ENCODE data around the gene BHMT2. TPM values are rescaled to one million over a fixed set of nuclear protein-coding genes. Genes with fewer than 3 reads are reported as not detected.

The BHMT2 gene
- total RNA-seq, 1 donor from 2014 or later: 11.0 TPM

DNA sequence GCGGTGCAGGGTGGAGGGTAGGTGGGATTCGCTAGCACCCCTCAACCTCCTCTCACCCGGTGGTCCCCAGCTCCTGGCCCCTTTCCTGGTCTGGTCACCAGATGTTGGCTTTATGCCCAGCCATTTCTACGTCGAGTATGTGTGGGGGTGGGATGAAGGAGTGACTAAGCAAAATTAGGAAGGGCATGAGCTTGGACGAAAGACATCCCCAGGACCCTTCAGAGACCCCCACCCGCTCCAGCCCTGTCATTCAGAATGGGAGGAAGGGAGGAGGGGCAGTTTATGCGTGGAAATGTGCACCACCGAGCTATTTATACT, 742 bp downstream of the BHMT2 start:
- DNase-seq (ENCODE audit: low spot score): no peak

- no peak for DNase-seq (ENCODE audit: low spot score)
Observed at GRCh38 chr5:79074641-79075040, 5.1 kb downstream of the BHMT2 start.

DNA sequence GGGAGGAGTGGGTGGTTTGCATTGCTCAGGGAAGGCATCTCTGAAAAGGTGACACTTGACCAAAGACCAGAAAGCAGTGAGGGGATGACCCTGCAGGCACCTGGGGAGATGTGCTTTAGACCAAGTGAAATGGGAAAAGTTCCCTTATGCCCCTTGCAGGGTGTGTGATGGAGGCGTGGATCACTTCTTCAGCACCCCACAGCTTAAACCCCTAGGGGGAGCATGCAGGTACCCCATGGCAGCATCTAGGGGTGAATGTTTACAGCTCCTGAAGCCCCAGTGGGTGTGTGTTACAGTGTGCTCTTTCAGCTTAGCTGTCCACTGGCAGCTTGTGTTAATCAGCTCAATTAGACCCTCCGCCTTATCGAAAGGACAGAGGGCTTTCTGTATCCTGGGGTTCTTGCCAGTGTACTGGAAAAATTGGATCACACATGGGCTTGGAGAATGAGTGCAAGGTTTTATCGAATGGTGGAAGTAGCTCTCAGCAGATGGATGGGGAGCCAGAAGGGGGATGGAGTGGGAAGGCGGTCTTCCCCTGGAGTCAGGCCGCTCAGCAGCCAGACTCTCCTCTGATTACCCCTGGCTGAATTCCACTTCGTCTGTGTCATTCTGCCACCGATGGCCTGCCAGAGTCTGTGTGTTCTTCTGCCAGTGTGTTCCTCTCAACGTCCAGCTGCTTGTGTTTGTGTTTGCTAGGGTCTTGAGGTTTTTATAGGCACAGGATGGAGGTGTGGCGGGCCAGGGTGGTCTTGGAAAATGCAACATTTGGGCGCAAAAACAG, 6.3 kb downstream of the BHMT2 start:
- no peak for DNase-seq (ENCODE audit: low spot score)

DNA sequence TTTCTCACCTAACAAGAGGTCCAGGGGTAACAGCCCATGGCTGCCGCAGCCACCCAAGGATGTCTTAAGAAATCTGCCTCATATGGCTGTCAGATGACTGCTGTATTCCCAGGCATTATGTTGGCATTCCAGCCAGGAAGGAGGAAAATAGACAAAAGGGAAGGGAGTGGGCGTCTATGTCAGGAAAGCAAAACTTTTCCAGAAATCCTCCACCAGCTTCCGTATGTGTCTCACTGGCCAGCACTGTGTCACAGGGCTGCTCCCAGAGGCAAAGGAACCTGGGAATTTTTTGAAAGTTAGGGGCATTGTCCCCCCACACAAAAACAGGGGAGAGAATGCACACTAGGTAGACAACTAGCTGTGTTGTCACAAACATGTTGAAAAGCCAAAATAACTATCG, 7.3 kb downstream of the BHMT2 start:
- no peak for DNase-seq (ENCODE audit: low spot score)

DNA sequence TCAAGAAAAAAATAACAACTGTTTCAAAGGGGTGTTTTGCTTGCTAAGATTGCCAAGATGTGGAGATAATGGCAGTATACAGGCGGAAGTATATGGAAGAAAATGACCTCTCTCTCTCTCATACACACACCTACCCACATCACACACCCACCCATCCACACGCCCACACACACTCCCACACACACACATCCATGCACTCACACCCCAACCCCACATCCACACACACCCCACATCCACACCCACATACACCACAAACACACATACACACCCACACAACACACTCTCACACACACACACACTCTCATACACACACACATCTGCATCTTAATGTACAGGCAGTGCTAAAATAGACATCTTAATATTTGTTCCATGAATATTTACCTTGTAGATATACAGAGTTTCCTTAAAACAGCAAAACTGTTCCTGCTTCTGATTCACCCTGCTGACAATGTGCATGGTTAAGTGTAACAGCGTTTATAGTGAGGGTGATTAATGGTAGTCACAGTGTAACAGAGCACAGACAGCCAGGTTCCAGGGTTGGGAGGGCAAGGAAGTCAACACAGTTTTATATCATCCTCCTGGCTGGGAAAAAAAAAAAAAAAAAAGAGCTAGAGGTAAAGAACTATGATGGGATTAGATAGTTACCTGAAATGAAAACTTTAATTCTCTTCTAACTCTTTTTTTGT, 8.3 kb downstream of the BHMT2 start:
- no peak for DNase-seq (ENCODE audit: low spot score)

DNA sequence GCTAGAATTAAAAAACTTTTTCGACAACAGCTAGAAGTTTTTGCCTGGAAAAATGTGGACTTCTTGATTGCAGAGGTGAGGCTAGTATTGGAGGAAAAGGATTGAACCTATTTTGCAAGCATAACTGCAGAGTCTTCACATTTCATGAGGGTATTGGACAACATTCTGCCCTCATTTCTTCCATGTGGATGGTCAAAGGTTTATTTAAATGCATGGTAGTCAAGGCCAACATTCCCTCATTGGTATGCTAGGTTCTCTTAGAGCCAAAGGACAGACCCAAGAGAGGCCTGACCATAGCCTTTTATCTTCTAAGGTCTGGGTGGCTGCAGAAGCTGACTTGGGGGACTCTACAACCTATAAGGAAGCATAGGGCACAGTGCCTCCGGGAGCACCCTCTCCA, 11.2 kb downstream of the BHMT2 start:
- no peak for DNase-seq (ENCODE audit: low spot score)

GRCh38 chr5:79081779-79082178, 12.2 kb downstream of the BHMT2 start:
- DNase-seq (ENCODE audit: low spot score): no peak

- no peak for DNase-seq (ENCODE audit: low spot score)
Observed at GRCh38 chr5:79086116-79086515, 16.5 kb downstream of the BHMT2 start.

- DNase-seq (ENCODE audit: low spot score): no peak
Observed at GRCh38 chr5:79088507-79088906, 18.9 kb downstream of the BHMT2 start.

- no peak for DNase-seq (ENCODE audit: low spot score)
Observed at GRCh38 chr5:79091064-79091463, 21.5 kb downstream of the BHMT2 start.

DNA sequence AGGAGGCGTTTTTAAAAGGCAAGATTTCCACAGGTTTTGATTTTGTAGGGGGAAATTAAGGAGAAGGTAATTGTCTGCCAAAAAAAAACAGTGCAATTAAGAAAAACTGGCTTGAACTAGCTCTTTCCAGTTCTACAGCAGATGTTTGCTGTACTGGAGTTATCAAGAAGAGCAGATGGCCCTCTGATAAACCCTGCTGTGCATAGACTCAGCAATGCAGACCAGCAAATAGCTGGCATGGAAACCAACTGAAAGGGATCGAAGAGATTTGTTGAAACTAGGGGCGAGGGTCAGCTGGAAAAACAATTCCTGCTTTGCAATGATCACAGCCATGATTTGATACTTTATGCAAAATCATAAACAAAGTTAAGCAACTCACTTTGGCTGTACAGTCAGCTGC, 24.2 kb downstream of the BHMT2 start:
- DNase-seq (ENCODE audit: low spot score): peak; percentile 25

GRCh38 chr5:79105868-79106267, 36.3 kb downstream of the BHMT2 start:
- DNase-seq (ENCODE audit: low spot score): no peak

- DNase-seq (ENCODE audit: low spot score): no peak
Observed at GRCh38 chr5:79107020-79107796, 37.6 kb downstream of the BHMT2 start.

- no peak for DNase-seq (ENCODE audit: low spot score)
Observed at GRCh38 chr5:79108086-79108485, 38.5 kb downstream of the BHMT2 start.

GRCh38 chr5:79108792-79109191, 39.2 kb downstream of the BHMT2 start:
- DNase-seq (ENCODE audit: low spot score): no peak

DNA sequence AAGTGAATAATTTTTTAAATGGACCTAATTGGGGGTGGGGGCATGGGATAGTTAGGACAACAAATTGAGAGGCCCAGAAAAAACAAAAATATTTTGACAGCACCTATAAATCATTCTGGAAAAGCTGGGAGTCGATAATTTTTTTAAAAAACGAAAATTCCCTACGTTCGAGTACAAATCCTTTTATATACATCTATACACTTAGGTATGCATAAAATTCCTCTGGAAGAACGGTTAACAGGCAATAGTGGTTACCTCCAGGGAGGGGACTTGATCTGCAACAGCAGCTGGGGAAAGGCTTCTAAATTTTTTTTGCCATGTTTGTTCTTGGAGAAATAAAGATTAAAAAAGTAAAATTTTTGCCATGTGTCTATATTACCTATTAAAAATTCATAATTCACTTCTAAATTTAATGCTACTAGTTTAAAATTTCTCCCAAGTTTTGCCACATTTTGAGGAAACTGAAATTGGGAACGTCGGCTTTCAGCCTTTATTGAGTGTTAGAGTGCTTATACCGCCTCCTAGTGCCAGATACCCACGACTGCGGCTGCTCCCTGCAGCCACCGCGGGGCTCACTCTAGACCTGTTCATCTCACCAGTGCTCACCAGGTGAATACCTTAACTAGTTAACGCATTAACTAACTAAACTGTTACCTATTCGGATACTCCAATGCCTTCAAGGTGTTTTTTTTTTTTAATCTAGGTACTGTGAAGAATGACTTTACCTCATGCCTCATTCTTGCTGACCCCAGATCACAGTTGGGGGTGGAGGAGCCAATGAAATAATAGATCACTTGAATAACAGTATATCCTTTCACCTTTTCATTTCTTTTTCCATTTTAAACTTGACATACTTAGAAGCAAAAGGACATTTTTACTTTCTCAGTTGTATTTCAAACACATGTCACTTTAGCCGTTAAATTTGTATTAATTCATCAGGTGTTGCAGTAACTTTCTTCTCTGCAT, 40.2 kb downstream of the BHMT2 start:
- DNase-seq (ENCODE audit: low spot score): no peak

DNA sequence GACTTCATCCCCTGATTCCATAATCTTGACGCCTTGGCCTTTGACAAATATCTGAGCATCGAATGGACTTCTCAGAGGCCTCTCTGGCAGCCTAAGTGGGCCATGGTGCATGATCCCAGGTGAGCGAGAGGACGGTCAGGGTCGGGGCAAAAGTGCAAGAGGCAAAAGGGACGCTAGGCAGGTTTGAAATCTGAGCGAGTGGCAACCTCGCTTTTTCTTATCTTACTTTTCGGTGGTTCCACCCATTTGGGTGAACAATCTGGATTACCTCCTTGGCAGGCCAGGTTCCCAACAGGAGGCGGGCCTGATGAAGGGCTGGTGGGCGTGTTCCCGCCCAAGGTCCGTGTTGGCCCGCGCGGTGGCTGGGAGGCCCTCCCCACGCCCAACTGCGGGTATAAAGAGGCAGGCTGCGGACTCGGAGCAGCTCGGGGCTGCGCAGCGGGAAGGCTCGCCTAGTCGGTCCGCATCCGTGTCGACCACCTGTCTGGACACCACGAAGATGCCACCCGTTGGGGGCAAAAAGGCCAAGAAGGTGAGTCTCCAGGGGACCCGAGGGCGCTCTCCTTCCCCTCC, 41.9 kb downstream of the BHMT2 start, which contains the start of gene BHMT:
BHMT (plus strand) TSS at position 423 of the 573 bp plus-strand sequence; CDS start at position 500, 77 bp downstream.
- DNase-seq (ENCODE audit: low spot score): no peak

GRCh38 chr5:79111960-79112702, 42.6 kb downstream of the BHMT2 start:
- no peak for DNase-seq (ENCODE audit: low spot score)

DNA sequence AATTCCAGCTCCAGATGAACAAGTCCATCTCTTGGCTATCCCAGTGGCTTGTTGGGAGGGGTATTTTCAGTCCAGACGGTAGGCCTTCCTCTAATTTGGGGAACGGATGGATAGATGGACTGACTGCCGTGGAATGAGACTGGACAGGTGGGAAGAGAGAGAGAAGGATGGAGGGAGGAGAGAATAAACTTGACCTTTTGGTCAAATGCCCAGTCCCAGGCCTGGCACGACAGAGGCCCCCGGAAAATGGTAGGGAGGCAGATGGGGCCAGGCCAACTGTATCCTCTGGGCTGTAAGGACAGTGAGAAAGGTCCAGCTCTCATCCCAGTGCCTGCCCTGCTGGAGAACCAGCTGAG, 43.1 kb downstream of the BHMT2 start:
- DNase-seq (ENCODE audit: low spot score): no peak

DNA sequence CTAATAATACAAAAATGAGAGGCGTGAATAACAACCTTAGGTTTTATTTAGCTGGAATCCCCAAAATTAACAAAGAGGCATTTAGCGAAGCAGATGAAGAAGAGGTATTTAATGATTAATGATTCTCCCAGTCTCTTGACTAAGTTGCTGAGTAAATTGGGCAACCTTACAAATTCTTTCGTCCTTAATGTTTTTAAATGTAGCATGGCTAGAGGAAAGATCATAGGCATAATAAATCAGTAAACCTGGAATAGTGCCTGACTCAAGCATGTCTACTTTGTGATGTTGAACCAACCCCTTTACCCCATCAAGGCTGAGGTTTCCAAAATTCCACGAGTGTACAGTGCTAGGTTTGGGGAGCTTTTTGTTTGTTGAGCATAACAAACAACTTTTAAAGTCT, 49.9 kb downstream of the BHMT2 start:
- DNase-seq (ENCODE audit: low spot score): no peak

DNA sequence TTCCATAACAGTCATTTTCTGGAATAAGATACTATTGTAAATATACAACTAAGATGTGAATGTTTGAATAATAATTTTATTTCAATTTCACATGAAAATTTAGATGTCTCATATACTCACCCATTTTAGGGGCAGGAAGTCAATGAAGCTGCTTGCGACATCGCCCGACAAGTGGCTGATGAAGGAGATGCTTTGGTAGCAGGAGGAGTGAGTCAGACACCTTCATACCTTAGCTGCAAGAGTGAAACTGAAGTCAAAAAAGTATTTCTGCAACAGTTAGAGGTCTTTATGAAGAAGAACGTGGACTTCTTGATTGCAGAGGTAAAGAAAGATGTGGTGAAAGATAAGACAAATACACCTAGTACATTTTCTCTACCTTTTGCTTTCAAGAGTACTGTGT, 50.7 kb downstream of the BHMT2 start:
- DNase-seq (ENCODE audit: low spot score): no peak

Data from mucosa of gallbladder (tissue), 1 donor.